Astrocyte (in vitro differentiated cells and primary cell): Measurements from ENCODE around the gene POLD3. TPM values are rescaled to one million over a fixed set of nuclear protein-coding genes. Genes with fewer than 3 reads are reported as not detected.
A peak's percentile ranks its signal among the peaks of the same experiment; 100 is the strongest.

ENCODE experiments used
- DNase-seq: peaks from one replicate; pipeline ENCODE4 v3.0.0-alpha.2; 2010; ENCODE audit warnings: low read depth
- FAIRE-seq: peaks from 2 replicates; lab custom pipeline; 2011; peaks lifted over from hg19 to GRCh38; lab: Jason Lieb, UNC
- H2AFZ ChIP-seq: 2 replicates; pipeline ENCODE4 v1.6.0; 2012; ENCODE audit warnings: low read depth, low read length, inconsistent platforms
- H3K27ac ChIP-seq: 2 replicates; pipeline ENCODE4 v1.5.1; 2011; ENCODE audit warnings: low read depth, low read length, inconsistent platforms
- H3K27me3 ChIP-seq: 2 replicates; pipeline ENCODE4 v1.6.0; 2011; ENCODE audit warnings: low read length, inconsistent platforms; ENCODE audit not compliant: insufficient read depth
- H3K36me3 ChIP-seq: 2 replicates; pipeline ENCODE4 v1.5.1; 2011; ENCODE audit warnings: low read length, inconsistent platforms; ENCODE audit not compliant: insufficient read depth
- H3K4me1 ChIP-seq: 2 replicates; pipeline ENCODE4 v1.5.1; 2011; ENCODE audit warnings: low read length, inconsistent platforms; ENCODE audit not compliant: insufficient read depth
- H3K4me2 ChIP-seq: 2 replicates; pipeline ENCODE4 v1.6.0; 2012; ENCODE audit warnings: low read length, inconsistent platforms
- H3K4me3 ChIP-seq: 2 replicates; pipeline ENCODE4 v1.5.1; 2011; ENCODE audit warnings: low read depth, mild to moderate bottlenecking, low read length, inconsistent platforms; ENCODE audit not compliant: insufficient read depth
- H3K79me2 ChIP-seq: 2 replicates; pipeline ENCODE4 v1.6.0; 2012; ENCODE audit warnings: mild to moderate bottlenecking, low read length, inconsistent platforms; ENCODE audit not compliant: insufficient read depth
- H3K9ac ChIP-seq: 2 replicates; pipeline ENCODE4 v1.6.0; 2012; ENCODE audit warnings: mild to moderate bottlenecking, low read length, inconsistent platforms
- H3K9me3 ChIP-seq: 2 replicates; pipeline ENCODE4 v1.5.1; 2012; ENCODE audit warnings: low read depth, mild to moderate bottlenecking, low read length, inconsistent platforms; ENCODE audit not compliant: insufficient read depth
- H4K20me1 ChIP-seq: 2 replicates; pipeline ENCODE4 v1.6.0; 2012; ENCODE audit warnings: low read length, inconsistent platforms; ENCODE audit not compliant: insufficient read depth
- H3K27ac Mint-ChIP-seq: one replicate; pipeline ENCODE4 v1.8.0; 2021; ENCODE audit warnings: mild to moderate bottlenecking, mixed read lengths; ENCODE audit not compliant: unreplicated experiment
- H3K27me3 Mint-ChIP-seq: one replicate; pipeline ENCODE4 v1.8.0; 2021; ENCODE audit warnings: low read depth, mixed read lengths; ENCODE audit not compliant: unreplicated experiment
- H3K36me3 Mint-ChIP-seq: one replicate; pipeline ENCODE4 v1.8.0; 2021; ENCODE audit warnings: low read depth, mixed read lengths; ENCODE audit not compliant: unreplicated experiment
- H3K4me1 Mint-ChIP-seq: one replicate; pipeline ENCODE4 v1.8.0; 2021; ENCODE audit warnings: low read depth, mixed read lengths; ENCODE audit not compliant: unreplicated experiment
- H3K4me3 Mint-ChIP-seq: one replicate; pipeline ENCODE4 v1.8.0; 2021; ENCODE audit warnings: mild to moderate bottlenecking, moderate library complexity, mixed read lengths; ENCODE audit not compliant: unreplicated experiment
- H3K9me3 Mint-ChIP-seq: one replicate; pipeline ENCODE4 v1.8.0; 2021; ENCODE audit warnings: mild to moderate bottlenecking, mixed read lengths; ENCODE audit not compliant: unreplicated experiment
- CTCF ChIP-seq: IDR thresholded peaks from 2 replicates; pipeline ENCODE4 v1.5.1; 2011; ENCODE audit warnings: low read depth, mild to moderate bottlenecking, inconsistent platforms, low read length, moderate library complexity; ENCODE audit not compliant: insufficient read depth
- EZH2 ChIP-seq: IDR thresholded peaks from 2 replicates; pipeline ENCODE4 v1.6.1; 2012; ENCODE audit warnings: mild to moderate bottlenecking, low read length, inconsistent platforms; ENCODE audit not compliant: insufficient read depth
- total RNA-seq: library from RNA; stranded (reverse); gene quantifications from 2 replicates; pipeline ENCODE4 v1.2.1, GENCODE V29; 2021

Gene POLD3
- total RNA-seq, 1 donor from 2014 or later: 6.5 TPM

DNA sequence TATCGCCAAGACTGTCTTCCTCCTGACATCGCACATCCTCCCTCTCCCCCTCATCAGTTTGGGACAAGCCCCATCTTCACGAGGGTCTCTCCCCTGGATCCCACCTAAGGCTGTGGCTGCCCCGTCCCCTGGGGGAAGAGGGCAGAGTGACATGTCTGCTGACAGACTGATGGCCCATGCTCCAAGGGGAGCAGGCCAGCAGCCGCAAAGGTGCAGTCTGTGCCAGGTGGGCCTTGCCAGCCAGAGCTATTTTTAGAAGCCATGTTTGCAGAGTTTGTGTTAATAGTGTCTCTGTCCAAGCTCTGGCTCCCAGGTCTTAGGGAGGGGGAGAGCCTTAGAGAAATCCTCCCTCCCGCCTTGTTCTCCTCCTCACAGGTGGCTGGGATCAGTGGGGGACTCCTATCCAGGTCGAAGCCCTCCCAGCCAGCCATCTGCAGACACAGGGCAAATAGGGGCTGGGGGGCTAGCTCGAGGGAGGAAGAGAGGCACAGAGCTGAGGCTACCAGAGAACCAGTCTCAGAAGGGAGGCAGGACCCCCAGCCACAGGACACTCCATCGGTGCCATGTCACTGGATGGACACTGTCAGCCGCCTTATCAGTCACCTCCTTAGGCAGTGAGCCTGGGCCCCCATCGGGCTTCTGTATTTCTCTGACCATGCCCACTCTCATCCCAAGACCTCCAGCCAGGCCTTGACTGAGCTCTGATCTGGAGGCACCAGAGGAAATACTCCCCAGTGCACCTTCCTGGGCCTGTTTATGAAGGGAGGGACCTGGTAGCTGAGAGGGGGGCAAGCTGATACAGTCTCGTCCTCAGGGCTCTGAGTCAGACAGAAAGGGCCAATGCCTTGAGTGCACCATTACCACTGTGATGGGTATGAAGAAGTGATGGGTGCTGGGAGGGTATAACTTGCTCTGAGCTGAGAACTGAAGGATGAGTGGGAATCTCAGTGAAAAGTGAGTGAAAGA lies 89.6 kb downstream of the POLD3 start:
- Mint-ChIP-seq H3K4me3 (no peak overlapping the region), H3K36me3 (no peaks in the 10 kb centered on the region), H3K9me3 (peaks cover 7% of the 10 kb centered on the region), H3K27me3 (peaks cover 29% of the 10 kb centered on the region), H3K27ac (no peak overlapping the region), H3K4me1 (no peaks in the 10 kb centered on the region)
- TF ChIP-seq CTCF (no peak), EZH2 (no peak)
- no peak overlapping the region for H3K4me3 ChIP-seq
- H3K9ac ChIP-seq: no peak overlapping the region
- no peaks in the 10 kb centered on the region for H3K9me3 ChIP-seq
- no peak overlapping the region for H3K4me2 ChIP-seq
- no peaks in the 10 kb centered on the region for H4K20me1 ChIP-seq
- no peak for FAIRE-seq
- H3K4me1 ChIP-seq: peaks cover 15% of the 10 kb centered on the region
- no peaks in the 10 kb centered on the region for H3K27me3 ChIP-seq
- H3K79me2 ChIP-seq: no peaks in the 10 kb centered on the region
- H3K27ac ChIP-seq: no peak overlapping the region
- no peak overlapping the region for H2AFZ ChIP-seq
- DNase-seq: peak; percentile 14
- H3K36me3 ChIP-seq: no peaks in the 10 kb centered on the region

DNA sequence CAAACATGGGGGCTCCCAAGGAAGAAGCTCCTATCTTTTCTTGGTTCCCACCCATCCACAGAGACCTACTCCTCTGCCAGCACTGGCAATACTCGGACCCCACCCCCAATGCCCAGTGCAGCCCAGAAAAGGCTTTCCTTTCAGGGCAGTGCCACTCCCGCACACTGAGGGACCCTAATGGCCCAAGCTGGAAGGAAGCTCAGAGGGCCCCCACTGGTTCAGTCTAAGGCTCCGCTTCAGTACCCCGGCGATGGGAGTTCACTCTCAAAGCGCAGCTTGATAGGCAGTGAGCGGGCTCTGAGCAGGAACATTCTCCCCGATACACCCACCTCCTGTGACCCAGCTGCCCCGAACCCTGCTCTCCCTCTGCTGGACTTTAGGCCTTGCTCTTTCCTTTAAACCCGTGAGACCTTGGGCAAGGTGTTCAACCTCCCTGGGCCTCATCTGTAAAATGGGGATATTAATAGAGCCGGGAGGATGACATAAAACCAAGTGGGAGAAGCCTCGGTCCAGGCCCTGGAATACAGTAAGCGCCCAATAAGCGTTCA lies 90.4 kb downstream of the POLD3 start:
- Mint-ChIP-seq H3K27me3 (peaks cover 29% of the 10 kb centered on the region), H3K9me3 (peaks cover 10% of the 10 kb centered on the region), H3K27ac (no peak overlapping the region), H3K4me3 (no peak overlapping the region), H3K4me1 (peaks cover 3% of the 10 kb centered on the region), H3K36me3 (no peaks in the 10 kb centered on the region)
- H3K4me3 ChIP-seq: no peak overlapping the region
- TF ChIP-seq EZH2: no peak
- no peak for TF ChIP-seq CTCF
- peak overlapping the region; percentile 68 for H3K9ac ChIP-seq
- H3K27me3 ChIP-seq: no peaks in the 10 kb centered on the region
- no peak for FAIRE-seq
- H3K9me3 ChIP-seq: no peaks in the 10 kb centered on the region
- no peaks in the 10 kb centered on the region for H4K20me1 ChIP-seq
- no peaks in the 10 kb centered on the region for H3K79me2 ChIP-seq
- no peaks in the 10 kb centered on the region for H3K36me3 ChIP-seq
- H2AFZ ChIP-seq: peak overlapping the region; percentile 71
- H3K4me2 ChIP-seq: peak overlapping the region; percentile 75
- H3K27ac ChIP-seq: no peak overlapping the region
- H3K4me1 ChIP-seq: peaks cover 23% of the 10 kb centered on the region
- DNase-seq: no peak
